Right lobe of liver (tissue), 6 donors: ENCODE data around the gene NKAIN4. TPM values are rescaled to one million over a fixed set of nuclear protein-coding genes. Genes with fewer than 3 reads are reported as not detected.
A peak's percentile ranks its signal among the peaks of the same experiment; 100 is the strongest.
"Not testable (repeated sequence)": the region's sequence is repeated elsewhere in the genome, so short reads cannot be mapped to it uniquely, and the experiment has no call there.

ENCODE experiments used
- ATAC-seq, 4 donors: fragments of 200-7000 bp; cut with Tn5 transposase; one replicate each; pipeline ENCODE4 v1.9.1; 2020; ENCODE audit warnings: mild to moderate bottlenecking in 4 of 4, moderate library complexity in 4 of 4
- DNase-seq, 3 donors: peaks; one replicate each; pipeline ENCODE4 v3.0.0-alpha.2; 2020
- H3K27ac ChIP-seq, 3 donors: fragments of 200-600 bp; one replicate each; pipeline ENCODE4 v1.8.0; 2022
- H3K27me3 ChIP-seq, 2 donors: fragments of 200-600 bp; one replicate each; pipeline ENCODE4 v1.8.0; 2022
- H3K36me3 ChIP-seq, 4 donors: fragments of 200-600 bp; sonication (generic) in 1 of 4; one replicate each; pipeline versions ENCODE4 v1.5.1 to v1.8.0; 2017 to 2022; ENCODE audit warnings: control low read depth in 1 of 4
- H3K4me1 ChIP-seq, 4 donors: fragments of 200-600 bp; sonication (generic) in 1 of 4; one replicate each; pipeline versions ENCODE4 v1.5.1 to v1.8.0; 2017 to 2022; ENCODE audit warnings: control low read depth in 1 of 4
- H3K4me3 ChIP-seq, 3 donors: fragments of 200-600 bp; one replicate each; pipeline ENCODE4 v1.8.0; 2022
- H3K9me3 ChIP-seq, 4 donors: fragments of 200-600 bp; sonication (generic) in 1 of 4; one replicate each; pipeline versions ENCODE4 v1.5.1 to v1.8.0; 2017 to 2022; ENCODE audit warnings: control low read depth in 1 of 4
- CTCF ChIP-seq, 4 donors: fragments of 200-600 bp in 3 of 4; fragments of 450-650 bp in 1 of 4; IDR thresholded peaks; one replicate each; pipeline versions ENCODE4 v1.5.1 to v1.8.0; 2016 to 2022; ENCODE audit warnings: antibody characterized with exemption in 4 of 4, mild to moderate bottlenecking in 2 of 4
- POLR2A ChIP-seq: fragments of 450-650 bp; IDR thresholded peaks from one replicate; pipeline ENCODE4 v1.6.1; 2017; ENCODE audit warnings: antibody characterized with exemption, mild to moderate bottlenecking
- WGBS: methylation state at CpG from one replicate; pipeline ENCODE4 v1.1.6; 2018; ENCODE audit warnings: low coverage, low lambda C conversion rate; ENCODE audit not compliant: insufficient coverage; ENCODE audit errors: missing lambda C conversion rate; 5-methylcytosine and 5-hydroxymethylcytosine counted together
- intact Hi-C, 2 donors: fragments of 100-400 bp; cut with DNase I; formaldehyde crosslinking; loops; one replicate each; pipeline versions ENCODE4 v1.11.2 to v1.14.1; 2022
- total RNA-seq, 6 experiments: library from RNA; depleted of rRNA in 2 of 6; stranded (reverse); fragments of >200 nt in 2 of 6; fragmentation: NEBNext Ultra II Directional in 3 of 6; extraction: Animal tissue kit (Norgen Biotek cat#: 25700) in 3 of 6; gene quantifications; one replicate each; pipeline versions ENCODE4 v1.1.0 to v1.2.4, GENCODE V29; 2016 to 2023
- donor health status: DM: no; HTN: yes; CAD: no.
- donor health status: DM: no; HTN: no; CAD: no.
- donor health status: DM: no; HTN: no; CAD: no.
- donor health status: DM: no; HTN: yes; CAD: no.
- donor health status: DM: no; HTN: yes; CAD: no.

Gene NKAIN4
- total RNA-seq, 6 experiments from 2014 or later, result not detected

- 59% methylated on average over 5 of the region's 16 CpGs for WGBS
- Histone ChIP-seq H3K27me3 (no peaks in the 10 kb centered on the region), H3K36me3 (no peaks in the 10 kb centered on the region), H3K4me3 (no peak overlapping the region), H3K9me3 (no peaks in the 10 kb centered on the region), H3K4me1 (no peaks in the 10 kb centered on the region), H3K27ac (no peak overlapping the region)
- no peak for DNase-seq
- TF ChIP-seq CTCF (IDR thresholded peaks at IDR 0.05), result peak in 2 of 4 donors; percentile 7 to 8
- no peak for TF ChIP-seq POLR2A
- intact Hi-C loops, result no loop called here
- ATAC-seq, result peak; percentile 22 to 53 (median 44)
Measured at GRCh38 chr20:63224412-63225081, 29.7 kb downstream of the NKAIN4 start.

- no peaks in the 10 kb centered on the region for H3K27me3 ChIP-seq
- intact Hi-C loops, result no loop called here
- no peak for DNase-seq
- no peak for TF ChIP-seq POLR2A
- TF ChIP-seq CTCF (IDR thresholded peaks at IDR 0.05), result no peak
- 49% methylated on average over 2 of the region's 6 CpGs for WGBS
- no peaks in the 10 kb centered on the region for H3K9me3 ChIP-seq
- H3K4me1 ChIP-seq, result no peaks in the 10 kb centered on the region
- H3K36me3 ChIP-seq, result no peaks in the 10 kb centered on the region
- ATAC-seq, result no peak
- no peak overlapping the region for H3K4me3 ChIP-seq
- no peak overlapping the region for H3K27ac ChIP-seq
Measured at GRCh38 chr20:63223826-63224207, 30.4 kb downstream of the NKAIN4 start.

GRCh38 chr20:63223121-63223825 lies 31.0 kb downstream of the NKAIN4 start:
- 48% methylated on average over 4 of the region's 12 CpGs for WGBS
- H3K9me3 ChIP-seq, result no peaks in the 10 kb centered on the region
- no peak overlapping the region for H3K27ac ChIP-seq
- intact Hi-C loops, result no loop called here
- ATAC-seq (peak; percentile 50 to 66 (median 62)), DNase-seq (no peak)
- no peaks in the 10 kb centered on the region for H3K36me3 ChIP-seq
- no peak for TF ChIP-seq POLR2A
- TF ChIP-seq CTCF (IDR thresholded peaks at IDR 0.05), result peak; percentile 61 to 73 (median 70)
- H3K4me3 ChIP-seq, result no peak overlapping the region
- H3K27me3 ChIP-seq, result no peaks in the 10 kb centered on the region
- H3K4me1 ChIP-seq, result no peaks in the 10 kb centered on the region

- TF ChIP-seq CTCF (IDR thresholded peaks at IDR 0.05) (no peak), POLR2A (no peak)
- intact Hi-C loops, result no loop called here
- H3K4me3 ChIP-seq, result no peak overlapping the region
- H3K9me3 ChIP-seq, result no peaks in the 10 kb centered on the region
- no peaks in the 10 kb centered on the region for H3K27me3 ChIP-seq
- no peaks in the 10 kb centered on the region for H3K36me3 ChIP-seq
- DNase-seq, result no peak
- no peak for ATAC-seq
- H3K27ac ChIP-seq, result no peak overlapping the region
- no peaks in the 10 kb centered on the region for H3K4me1 ChIP-seq
- WGBS, result no CpG with 5 or more reads among the region's 7 CpGs
Measured at GRCh38 chr20:63222541-63222940, 31.7 kb downstream of the NKAIN4 start.

- ATAC-seq, intact Hi-C loops, H3K9me3 ChIP-seq, H3K36me3 ChIP-seq, H3K27ac ChIP-seq, H3K4me1 ChIP-seq, H3K4me3 ChIP-seq, H3K27me3 ChIP-seq, DNase-seq: not testable (repeated sequence)
- 55% methylated on average over 2 of the region's 12 CpGs for WGBS
Measured at GRCh38 chr20:63221400-63222053, 32.7 kb downstream of the NKAIN4 start.
